B cell (primary cell): ENCODE data around the gene STPG3. TPM values are rescaled to one million over a fixed set of nuclear protein-coding genes. Genes with fewer than 3 reads are reported as not detected.

Source experiments
- ATAC-seq: fragments of 200-7000 bp; cut with Tn5 transposase; one replicate; pipeline ENCODE4 v1.10.0; 2021; ENCODE audit warnings: low read depth, mild to moderate bottlenecking, moderate number of reproducible peaks, moderate library complexity
- CTCF ChIA-PET: fragments of 350-600 bp; sonication (Branson Sonifier 250); formaldehyde crosslinking; loops from one replicate; lab custom pipeline; 2021; ENCODE audit warnings: antibody characterized with exemption, inconsistent platforms; lab: Charles Lee
- POLR2A ChIA-PET: fragments of 350-600 bp; sonication (Branson Sonifier 250); formaldehyde crosslinking; loops from one replicate; lab custom pipeline; 2021; ENCODE audit warnings: antibody characterized with exemption; lab: Charles Lee
- DNase-seq: peaks from one replicate; pipeline ENCODE4 v3.0.0; 2013
- H2AFZ ChIP-seq: 2 replicates; pipeline ENCODE4 v1.6.1; 2012; ENCODE audit warnings: mild to moderate bottlenecking, low read depth, low read length; ENCODE audit not compliant: insufficient read depth, poor library complexity, severe bottlenecking
- H3K27ac ChIP-seq, 2 donors: 1 replicate in 1 of 2; 2 replicates in 1 of 2; pipeline ENCODE4 v1.5.1; 2012 to 2013; ENCODE audit warnings: low read length in 2 of 2, mild to moderate bottlenecking in 2 of 2, moderate library complexity in 1 of 2
- H3K27me3 ChIP-seq, 4 experiments: fragments of 200-600 bp in 1 of 4; sonication (generic) in 1 of 4; replicated peaks in 1 of 4; 1 replicate in 2 of 4; 2 replicates in 2 of 4; pipeline versions ENCODE4 v1.6.1 to v1.7.0; 2013 to 2016; ENCODE audit warnings: low read length in 3 of 4, mild to moderate bottlenecking in 2 of 4, mixed read lengths in 1 of 4, moderate library complexity in 1 of 4; ENCODE audit not compliant: insufficient read depth in 4 of 4, control insufficient read depth in 3 of 4; ENCODE audit errors: control extremely low read depth in 1 of 4
- H3K36me3 ChIP-seq, 2 experiments: replicated peaks in 1 of 2; 1 replicate in 1 of 2; 2 replicates in 1 of 2; pipeline versions ENCODE4 v1.6.1 to v1.7.1; 2013; ENCODE audit warnings: low read length in 1 of 2; ENCODE audit not compliant: insufficient read depth in 2 of 2, control insufficient read depth in 1 of 2; ENCODE audit errors: control extremely low read depth in 1 of 2, extremely low read depth in 1 of 2
- H3K4me1 ChIP-seq, 2 donors: fragments of 200-600 bp in 1 of 2; sonication (generic) in 1 of 2; 1 replicate in 1 of 2; 2 replicates in 1 of 2; pipeline versions ENCODE4 v1.5.1 to v1.6.1; 2013 to 2017; ENCODE audit warnings: low read length in 2 of 2; ENCODE audit not compliant: control insufficient read depth in 2 of 2, insufficient read depth in 2 of 2
- H3K4me2 ChIP-seq: replicated peaks from 2 replicates; pipeline ENCODE3; 2012; ENCODE audit warnings: mild to moderate bottlenecking, low read depth, low read length; ENCODE audit not compliant: poor library complexity, severe bottlenecking
- H3K4me3 ChIP-seq, 5 experiments: fragments of 200-600 bp in 1 of 5; sonication (generic) in 1 of 5; 1 replicate in 3 of 5; 2 replicates in 2 of 5; pipeline versions ENCODE4 v1.5.1 to v1.7.0; 2011 to 2016; ENCODE audit warnings: low read length in 4 of 5, mild to moderate bottlenecking in 4 of 5, low read depth in 2 of 5, control low read depth in 1 of 5, moderate library complexity in 1 of 5; ENCODE audit not compliant: insufficient read depth in 1 of 5; ENCODE audit errors: control extremely low read depth in 1 of 5, extremely low read depth in 1 of 5
- H3K79me2 ChIP-seq: fragments of 200-600 bp; sonication (generic); one replicate; pipeline ENCODE4 v1.6.0; 2016; ENCODE audit warnings: low read length; ENCODE audit not compliant: control insufficient read depth, insufficient read depth
- H3K9ac ChIP-seq: fragments of 200-600 bp; sonication (generic); 2 replicates; pipeline ENCODE4 v1.6.1; 2017; ENCODE audit warnings: mild to moderate bottlenecking, low read length, moderate library complexity
- H3K9me3 ChIP-seq, 3 donors: one replicate each; pipeline versions ENCODE4 v1.6.1 to v1.7.1; 2013; ENCODE audit warnings: low read length in 2 of 3; ENCODE audit not compliant: control insufficient read depth in 2 of 3, insufficient read depth in 1 of 3; ENCODE audit errors: control extremely low read depth in 1 of 3
- H4K20me1 ChIP-seq: 2 replicates; pipeline ENCODE4 v1.6.0; 2012; ENCODE audit warnings: mild to moderate bottlenecking, low read length; ENCODE audit not compliant: insufficient read depth, control insufficient read depth, poor library complexity, severe bottlenecking
- H3K27ac Mint-ChIP-seq: one replicate; pipeline ENCODE4 v1.8.0; 2021; ENCODE audit warnings: mixed read lengths
- H3K27me3 Mint-ChIP-seq: one replicate; pipeline ENCODE4 v1.8.0; 2021; ENCODE audit warnings: mixed read lengths
- H3K4me1 Mint-ChIP-seq: one replicate; pipeline ENCODE4 v1.8.0; 2021; ENCODE audit warnings: mixed read lengths
- H3K4me3 Mint-ChIP-seq: one replicate; pipeline ENCODE4 v1.8.0; 2021; ENCODE audit warnings: mixed read lengths
- H3K9me3 Mint-ChIP-seq: one replicate; pipeline ENCODE4 v1.8.0; 2022; ENCODE audit warnings: mixed read lengths; ENCODE audit not compliant: insufficient read depth
- EZH2 ChIP-seq: IDR thresholded peaks from 2 replicates; pipeline ENCODE4 v1.6.1; 2012; ENCODE audit warnings: borderline replicate concordance, low read depth, mild to moderate bottlenecking, moderate library complexity, low read length; ENCODE audit not compliant: insufficient read depth, poor library complexity, severe bottlenecking
- WGBS: methylation state at CpG from one replicate; pipeline ENCODE4 v1.1.5; 2013; ENCODE audit warnings: missing lambda C conversion rate; ENCODE audit not compliant: insufficient coverage; 5-methylcytosine and 5-hydroxymethylcytosine counted together
- intact Hi-C: fragments of 100-400 bp; cut with micrococcal nuclease; formaldehyde crosslinking; loops from one replicate; pipeline ENCODE4 v1.10.0; 2022
- polyA plus RNA-seq: library from polyadenylated mRNA; depleted of rRNA; stranded (reverse); fragments of >200 nt; gene quantifications from 2 replicates; pipeline ENCODE4 v1.2.3, GENCODE V29; 2012
- total RNA-seq, 2 donors: library from RNA; stranded (reverse); fragments of 120-200 nt in 1 of 2; gene quantifications; 1 replicate in 1 of 2; 2 replicates in 1 of 2; pipeline versions ENCODE4 v1.2.3 to v1.2.4, GENCODE V29; 2013 to 2022
- TF ChIP-seq, protein P1 (sequence below): fragments of 200-600 bp; IDR thresholded peaks from one replicate; pipeline ENCODE4 v1.8.0; 2022; ENCODE audit warnings: antibody characterized with exemption, mild to moderate bottlenecking

Gene STPG3
- total and polyA plus RNA-seq, 2 donors (not counting 1 experiment from before 2014, with no cell fraction given) = not detected

DNA sequence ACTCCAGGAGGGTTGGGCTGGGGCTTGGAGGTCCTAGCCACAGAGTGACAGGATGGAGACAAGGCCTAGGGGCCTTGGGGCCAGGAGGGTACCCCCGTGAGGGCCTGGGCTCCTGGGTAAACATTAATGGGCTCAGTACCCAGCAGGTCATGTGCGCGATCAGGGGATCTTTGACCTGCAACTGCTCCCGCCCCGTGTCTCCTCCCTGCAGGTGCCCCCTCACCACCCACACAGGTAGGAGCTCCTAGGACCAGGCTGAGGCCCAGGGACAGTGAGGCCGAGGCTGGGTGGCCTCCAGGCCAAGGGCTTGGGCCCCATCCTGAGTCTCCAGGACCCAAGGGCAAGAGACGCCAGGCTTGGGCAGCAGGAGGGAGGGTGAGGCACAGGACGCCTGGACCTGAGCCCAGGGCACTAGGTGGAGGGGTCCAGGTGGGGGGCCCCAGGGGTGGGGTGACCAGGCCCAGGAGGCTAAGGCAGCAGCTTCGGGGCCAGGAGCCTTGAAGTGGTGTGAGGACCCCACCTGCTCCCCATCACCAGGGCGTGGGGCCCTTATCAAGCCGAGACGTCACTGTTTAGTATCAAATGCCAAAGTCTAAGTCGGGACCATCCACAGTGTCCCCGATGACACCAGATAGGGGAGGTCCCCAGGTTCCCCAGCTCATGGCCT is 20.2 kb upstream of the STPG3 start, which contains the start of gene SLC34A3:
SLC34A3 (plus strand) TSS at position 197 of the 667 bp plus-strand sequence. CDS start 802 bp downstream, outside the sequence.
- H4K20me1 ChIP-seq = no peaks in the 10 kb centered on the region
- H3K4me3 ChIP-seq = no peak within 1 kb of the TSS
- H3K79me2 ChIP-seq = peaks cover under 1% of the 10 kb centered on the region
- Mint-ChIP-seq H3K9me3 (no peaks in the 10 kb centered on the region), H3K4me3 (no peak within 1 kb of the TSS), H3K27ac (no peak within 1 kb of the TSS), H3K27me3 (peaks cover 4% of the 10 kb centered on the region), H3K4me1 (peaks cover 19% of the 10 kb centered on the region)
- H3K4me2 ChIP-seq = no peak within 1 kb of the TSS
- 83% methylated on average over 13 of the region's 14 CpGs for WGBS
- H3K27ac ChIP-seq = no peak within 1 kb of the TSS
- H3K27me3 ChIP-seq = peaks cover 0 to 38% (median 2%) of the 10 kb centered on the region in 4 experiments
- TF ChIP-seq, protein P1, sequence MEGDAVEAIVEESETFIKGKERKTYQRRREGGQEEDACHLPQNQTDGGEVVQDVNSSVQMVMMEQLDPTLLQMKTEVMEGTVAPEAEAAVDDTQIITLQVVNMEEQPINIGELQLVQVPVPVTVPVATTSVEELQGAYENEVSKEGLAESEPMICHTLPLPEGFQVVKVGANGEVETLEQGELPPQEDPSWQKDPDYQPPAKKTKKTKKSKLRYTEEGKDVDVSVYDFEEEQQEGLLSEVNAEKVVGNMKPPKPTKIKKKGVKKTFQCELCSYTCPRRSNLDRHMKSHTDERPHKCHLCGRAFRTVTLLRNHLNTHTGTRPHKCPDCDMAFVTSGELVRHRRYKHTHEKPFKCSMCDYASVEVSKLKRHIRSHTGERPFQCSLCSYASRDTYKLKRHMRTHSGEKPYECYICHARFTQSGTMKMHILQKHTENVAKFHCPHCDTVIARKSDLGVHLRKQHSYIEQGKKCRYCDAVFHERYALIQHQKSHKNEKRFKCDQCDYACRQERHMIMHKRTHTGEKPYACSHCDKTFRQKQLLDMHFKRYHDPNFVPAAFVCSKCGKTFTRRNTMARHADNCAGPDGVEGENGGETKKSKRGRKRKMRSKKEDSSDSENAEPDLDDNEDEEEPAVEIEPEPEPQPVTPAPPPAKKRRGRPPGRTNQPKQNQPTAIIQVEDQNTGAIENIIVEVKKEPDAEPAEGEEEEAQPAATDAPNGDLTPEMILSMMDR = no peak
- TF ChIP-seq EZH2 = no peak
- peaks cover 21 to 26% of the 10 kb centered on the region in 2 donors for H3K4me1 ChIP-seq
- no peaks in the 10 kb centered on the region for H3K36me3 ChIP-seq
- no peak for ATAC-seq
- CTCF ChIA-PET = interaction anchor here (0.9 to 1.2 kb wide), 2 partner anchors 112 to 135 kb away, joined by 3 to 4 read pairs; no protein-coding TSS in a partner anchor
- no peak within 1 kb of the TSS for H2AFZ ChIP-seq
- no peak within 1 kb of the TSS for H3K9ac ChIP-seq
- no peak for DNase-seq
- POLR2A ChIA-PET = no interaction called here
- intact Hi-C loops = no loop called here
- peaks cover 0 to 3% (median 0%) of the 10 kb centered on the region in 3 donors for H3K9me3 ChIP-seq

DNA sequence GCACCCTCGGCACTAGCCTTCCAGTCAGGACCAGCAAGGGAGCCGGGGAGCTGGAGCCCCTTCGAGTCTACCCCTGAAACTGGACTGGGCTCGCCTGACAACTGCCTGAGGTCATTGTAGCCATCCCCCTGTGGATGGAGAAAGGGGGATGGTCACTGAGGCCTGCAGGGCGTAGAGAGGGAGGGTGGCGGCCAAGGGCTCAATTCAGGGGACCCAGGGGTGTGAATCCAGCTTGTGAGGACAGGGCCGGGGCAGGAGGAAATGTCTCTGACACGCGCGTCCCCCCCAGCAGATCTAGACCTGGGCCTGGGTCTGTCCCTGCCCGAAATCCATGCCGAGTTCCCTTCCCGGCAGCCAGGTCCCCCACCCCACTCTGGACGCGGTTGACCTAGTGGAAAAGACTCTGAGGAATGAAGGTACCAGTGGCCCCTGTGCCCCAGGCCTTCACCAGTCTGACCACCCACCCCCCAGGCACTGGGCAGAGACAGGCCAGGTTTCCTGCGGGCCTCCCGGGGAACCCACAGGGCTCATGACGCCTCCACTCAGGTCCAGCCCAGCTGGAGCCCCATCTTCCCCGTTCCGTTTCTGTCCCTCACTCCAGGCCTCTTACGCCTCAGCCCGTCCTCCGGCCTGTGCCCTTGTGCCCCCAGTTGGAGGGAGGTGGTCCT is 19.6 kb upstream of the STPG3 start:
- no peaks in the 10 kb centered on the region for H4K20me1 ChIP-seq
- intact Hi-C loops = no loop called here
- H3K79me2 ChIP-seq = peaks cover 4% of the 10 kb centered on the region
- H2AFZ ChIP-seq = no peak overlapping the region
- no peaks in the 10 kb centered on the region for H3K36me3 ChIP-seq
- H3K27ac ChIP-seq = no peak overlapping the region
- WGBS = 94% methylated on average over 21 of the region's 23 CpGs
- Mint-ChIP-seq H3K4me1 (peaks cover 21% of the 10 kb centered on the region), H3K4me3 (no peak overlapping the region), H3K27ac (no peak overlapping the region), H3K27me3 (peaks cover 4% of the 10 kb centered on the region), H3K9me3 (no peaks in the 10 kb centered on the region)
- H3K4me2 ChIP-seq = no peak overlapping the region
- ChIA-PET POLR2A (no interaction called here), CTCF (interaction anchor here (0.9 to 1.2 kb wide), 2 partner anchors 113 to 136 kb away, joined by 3 to 4 read pairs; no protein-coding TSS in a partner anchor)
- ATAC-seq = no peak
- H3K4me1 ChIP-seq = peaks cover 27 to 32% of the 10 kb centered on the region in 2 donors
- no peak for TF ChIP-seq EZH2
- TF ChIP-seq, protein P1 = no peak
- no peak overlapping the region for H3K9ac ChIP-seq
- no peak for DNase-seq
- peaks cover 0 to 36% (median 2%) of the 10 kb centered on the region in 4 experiments for H3K27me3 ChIP-seq
- H3K4me3 ChIP-seq = no peak overlapping the region
- H3K9me3 ChIP-seq = peaks cover 0 to 3% (median 0%) of the 10 kb centered on the region in 3 donors
